ENCODE results near the gene ZNF423. TPM values are rescaled to one million over a fixed set of nuclear protein-coding genes. Genes with fewer than 3 reads are reported as not detected.
A peak's percentile ranks its signal among the peaks of the same experiment; 100 is the strongest.

The ZNF423 gene
- total RNA-seq, 1 donor from 2014 or later, result 0.72 TPM

GRCh38 chr16:49488336-49488735 lies 367.6 kb downstream of the ZNF423 start:
- ATAC-seq, result no peak

DNA sequence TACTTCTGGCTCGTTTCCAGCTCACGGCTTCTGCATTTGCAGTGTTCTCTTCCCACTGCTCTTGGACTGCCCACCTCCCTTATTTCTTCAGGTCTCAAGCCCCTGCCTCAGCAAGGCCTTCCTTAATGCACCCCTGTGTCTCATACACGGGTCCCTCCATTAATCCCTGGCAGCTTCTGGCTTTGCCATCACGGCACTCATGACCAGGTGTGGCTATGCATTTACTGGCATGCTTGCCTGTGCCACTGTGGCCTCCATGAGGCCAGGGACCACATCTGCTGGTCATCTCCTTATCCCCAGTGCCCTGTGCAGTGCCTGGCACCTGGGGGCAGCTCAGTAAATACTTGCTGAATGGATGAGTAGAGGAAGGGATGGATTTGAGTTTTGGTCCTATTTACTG lies 368.2 kb downstream of the ZNF423 start:
- no peak for ATAC-seq

GRCh38 chr16:49486400-49486799 lies 369.5 kb downstream of the ZNF423 start:
- ATAC-seq, result no peak

- no peak for ATAC-seq
These were observed 370.2 kb downstream of the ZNF423 start for GRCh38 chr16:49485663-49486062.

- no peak for ATAC-seq
These were observed 371.0 kb downstream of the ZNF423 start for GRCh38 chr16:49484936-49485335.

GRCh38 chr16:49484451-49484849 lies 371.5 kb downstream of the ZNF423 start:
- ATAC-seq, result peak; percentile 84

GRCh38 chr16:49483651-49484450 lies 372.1 kb downstream of the ZNF423 start:
- ATAC-seq, result no peak

DNA sequence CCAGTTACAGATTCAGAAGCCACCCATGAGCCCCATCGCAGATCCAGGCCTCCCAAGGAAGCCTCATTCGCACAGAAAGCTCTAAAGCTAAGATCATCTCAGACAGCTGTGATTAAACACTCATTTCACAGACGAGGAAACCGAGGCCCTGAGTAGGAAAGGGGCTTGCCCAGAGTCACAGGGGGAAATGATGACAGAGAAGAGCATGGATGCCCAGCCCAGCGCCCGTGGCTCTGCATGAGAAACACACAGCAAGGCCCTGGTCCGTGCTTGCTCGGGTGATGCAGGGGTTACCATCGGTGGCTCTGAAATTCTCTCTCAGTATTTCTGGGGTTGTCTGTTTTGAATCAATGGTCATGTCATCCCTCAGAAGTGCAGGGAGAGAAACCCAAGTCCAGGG lies 372.7 kb downstream of the ZNF423 start:
- ATAC-seq, result no peak

DNA sequence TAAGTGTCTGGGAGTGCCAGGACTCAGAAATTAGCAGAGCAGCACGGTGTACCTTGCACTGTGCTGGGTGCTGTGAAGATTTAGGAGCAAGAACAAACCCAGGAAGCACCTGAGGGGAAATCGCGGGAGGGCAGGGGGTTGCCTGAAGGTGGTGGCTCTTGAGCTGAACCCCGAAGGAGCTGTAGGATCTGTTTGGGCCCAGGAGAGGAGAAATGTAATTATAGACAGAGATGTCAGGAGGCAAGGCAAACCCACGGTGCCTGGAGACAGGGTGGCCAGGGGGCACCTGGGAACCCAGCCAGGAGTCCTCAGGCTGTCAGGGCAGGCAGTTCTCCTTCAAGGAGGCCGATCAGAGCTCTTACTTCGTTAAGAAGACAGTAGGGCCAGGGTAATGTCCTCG lies 373.2 kb downstream of the ZNF423 start:
- no peak for ATAC-seq

DNA sequence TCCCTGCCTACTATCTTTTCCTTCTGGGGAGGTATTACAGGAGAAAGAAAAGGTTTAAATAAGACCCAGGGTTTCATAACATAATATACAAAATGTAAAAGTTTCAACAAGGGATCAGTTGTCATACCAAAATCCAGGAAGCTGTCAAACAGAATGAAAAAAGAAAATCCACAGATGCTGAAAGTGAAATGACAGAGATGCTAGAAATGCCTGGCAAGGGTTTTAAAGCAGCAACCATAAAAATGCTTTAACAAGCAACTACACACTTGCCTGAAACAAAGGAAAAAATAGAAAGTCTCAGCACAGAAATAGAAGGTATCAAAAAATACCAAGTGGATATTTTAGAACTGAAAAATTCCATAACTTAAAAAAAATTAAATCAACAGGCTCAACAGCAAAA lies 377.3 kb downstream of the ZNF423 start:
- no peak for ATAC-seq

- ATAC-seq, result no peak
These were observed 377.8 kb downstream of the ZNF423 start for GRCh38 chr16:49478107-49478506.

DNA sequence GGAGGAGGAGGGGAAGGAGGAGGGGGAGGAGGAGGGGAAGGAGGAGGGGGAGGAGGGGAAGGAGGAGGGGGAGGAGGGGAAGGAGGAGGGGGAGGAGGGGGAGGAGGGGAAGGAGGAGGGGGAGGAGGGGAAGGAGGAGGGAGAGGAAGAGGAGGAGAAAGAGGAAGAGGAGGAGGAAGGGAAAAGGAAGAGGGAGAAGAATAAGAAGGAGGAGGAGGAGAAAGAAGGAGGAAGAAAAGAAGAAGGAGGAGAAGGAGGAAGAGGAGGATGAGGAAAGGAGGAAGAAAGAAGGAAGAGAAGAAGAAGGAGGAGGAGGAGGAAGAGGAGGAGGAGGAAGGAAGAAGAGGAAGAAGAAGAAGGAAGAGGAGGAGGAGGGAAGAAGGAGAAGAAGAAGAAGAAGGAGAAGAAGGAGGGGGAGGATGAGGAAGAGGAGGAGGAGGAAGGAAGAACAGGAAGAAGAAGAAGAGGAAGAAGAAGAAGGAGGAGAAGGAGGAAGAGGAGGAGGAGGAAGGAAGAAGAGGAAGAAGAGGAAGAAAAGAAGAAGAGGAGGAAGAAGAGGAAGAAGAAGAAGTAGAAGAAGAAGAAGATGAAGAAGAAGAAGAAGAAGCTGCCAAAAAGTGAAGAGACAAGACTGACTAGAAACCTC lies 378.5 kb downstream of the ZNF423 start:
- no peak for ATAC-seq

GRCh38 chr16:49474741-49475140 lies 381.2 kb downstream of the ZNF423 start:
- ATAC-seq, result no peak

DNA sequence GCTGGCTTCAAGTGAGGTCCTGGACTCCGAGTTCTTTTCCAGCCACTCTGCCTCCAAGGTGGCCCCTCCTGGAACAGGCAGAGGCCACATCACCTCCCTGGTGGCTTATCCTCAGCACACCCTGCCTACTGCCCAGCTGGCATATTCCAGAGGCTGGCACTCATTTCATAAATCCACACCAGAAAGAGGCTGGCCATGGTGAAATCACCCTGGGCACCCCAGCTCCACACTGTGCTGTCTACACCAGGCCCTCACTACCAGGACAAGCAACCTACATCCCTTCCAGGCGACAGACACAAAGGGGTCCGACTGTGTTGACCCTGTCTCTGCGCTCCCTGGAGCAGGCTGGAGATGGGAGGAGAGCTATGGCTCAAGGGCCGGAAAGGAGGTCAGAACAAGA lies 382.1 kb downstream of the ZNF423 start:
- no peak for ATAC-seq

- ATAC-seq, result no peak
These were observed 382.8 kb downstream of the ZNF423 start for GRCh38 chr16:49473131-49473530.

DNA sequence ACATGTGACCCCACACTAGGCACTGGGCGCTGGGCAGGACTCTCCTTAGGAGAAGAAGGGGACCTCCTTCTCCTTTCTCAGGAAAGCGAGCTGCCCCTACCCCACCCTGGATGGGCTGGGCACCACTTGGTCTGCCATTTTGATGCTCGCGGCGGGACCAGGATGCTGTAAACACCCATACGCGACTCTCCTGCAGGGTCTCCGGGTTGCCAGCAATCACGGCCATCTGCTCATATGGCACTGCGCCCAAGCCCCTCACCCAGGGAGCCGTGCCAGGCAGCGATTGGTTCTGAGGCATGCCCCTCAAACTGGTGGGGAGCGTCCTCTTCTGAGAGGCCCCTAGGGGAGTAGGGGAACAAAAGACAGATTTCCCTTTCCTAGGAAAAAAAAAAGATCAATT lies 383.3 kb downstream of the ZNF423 start:
- ATAC-seq, result no peak

- ATAC-seq, result no peak
These were observed 384.7 kb downstream of the ZNF423 start for GRCh38 chr16:49471038-49471727.

DNA sequence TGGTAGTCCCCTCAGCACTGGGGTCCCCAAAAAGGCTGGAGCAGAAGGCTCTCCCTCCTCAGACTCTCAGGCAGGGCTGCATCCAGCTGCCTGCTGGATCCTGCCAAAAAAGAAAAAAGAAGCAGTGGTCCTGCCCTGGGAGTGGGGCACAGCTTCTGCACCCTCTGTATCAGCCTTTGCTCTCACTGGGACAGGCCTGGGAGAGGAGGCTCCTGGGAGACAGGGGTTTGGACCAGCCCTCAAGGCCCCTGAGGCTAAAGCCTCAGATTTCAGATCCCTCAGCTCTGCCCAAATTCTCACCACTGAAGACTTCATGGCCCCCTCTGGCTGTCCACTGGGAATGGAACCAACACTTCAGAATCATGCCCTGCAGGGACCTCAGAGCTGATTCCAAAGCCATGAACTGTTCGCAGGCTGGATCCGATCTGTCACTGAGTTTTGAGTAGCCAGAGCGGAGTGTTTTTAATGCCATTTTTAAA lies 385.4 kb downstream of the ZNF423 start:
- ATAC-seq, result no peak

DNA sequence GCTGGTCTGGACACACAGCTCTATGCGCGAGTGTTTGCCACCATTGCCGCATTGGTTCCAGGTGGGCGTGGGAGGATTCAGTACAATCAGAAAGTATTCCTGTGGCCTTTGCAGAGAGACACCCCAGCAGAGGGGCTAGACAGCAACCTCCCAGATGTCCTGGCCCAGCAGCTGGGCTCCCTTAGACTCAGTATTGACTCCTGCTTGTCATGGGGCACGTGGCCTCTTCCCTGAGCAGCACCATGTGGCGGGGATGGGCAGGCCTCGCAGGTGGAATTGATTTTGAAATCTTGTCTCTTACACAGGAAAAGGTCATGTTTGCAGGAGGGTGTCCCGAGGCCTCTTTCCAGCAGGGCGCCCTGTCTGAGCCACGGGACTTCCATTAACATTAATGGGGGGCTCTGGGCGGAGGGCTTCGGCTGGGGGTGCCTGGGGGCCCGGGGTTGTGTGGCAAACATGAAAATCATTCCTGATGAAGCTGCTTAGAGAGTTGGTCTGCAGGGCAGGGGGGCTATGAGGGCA lies 385.9 kb downstream of the ZNF423 start:
- no peak for ATAC-seq

- ATAC-seq, result no peak
These were observed 386.6 kb downstream of the ZNF423 start for GRCh38 chr16:49469311-49469670.

- no peak for ATAC-seq
These were observed 387.2 kb downstream of the ZNF423 start for GRCh38 chr16:49468611-49469310.

DNA sequence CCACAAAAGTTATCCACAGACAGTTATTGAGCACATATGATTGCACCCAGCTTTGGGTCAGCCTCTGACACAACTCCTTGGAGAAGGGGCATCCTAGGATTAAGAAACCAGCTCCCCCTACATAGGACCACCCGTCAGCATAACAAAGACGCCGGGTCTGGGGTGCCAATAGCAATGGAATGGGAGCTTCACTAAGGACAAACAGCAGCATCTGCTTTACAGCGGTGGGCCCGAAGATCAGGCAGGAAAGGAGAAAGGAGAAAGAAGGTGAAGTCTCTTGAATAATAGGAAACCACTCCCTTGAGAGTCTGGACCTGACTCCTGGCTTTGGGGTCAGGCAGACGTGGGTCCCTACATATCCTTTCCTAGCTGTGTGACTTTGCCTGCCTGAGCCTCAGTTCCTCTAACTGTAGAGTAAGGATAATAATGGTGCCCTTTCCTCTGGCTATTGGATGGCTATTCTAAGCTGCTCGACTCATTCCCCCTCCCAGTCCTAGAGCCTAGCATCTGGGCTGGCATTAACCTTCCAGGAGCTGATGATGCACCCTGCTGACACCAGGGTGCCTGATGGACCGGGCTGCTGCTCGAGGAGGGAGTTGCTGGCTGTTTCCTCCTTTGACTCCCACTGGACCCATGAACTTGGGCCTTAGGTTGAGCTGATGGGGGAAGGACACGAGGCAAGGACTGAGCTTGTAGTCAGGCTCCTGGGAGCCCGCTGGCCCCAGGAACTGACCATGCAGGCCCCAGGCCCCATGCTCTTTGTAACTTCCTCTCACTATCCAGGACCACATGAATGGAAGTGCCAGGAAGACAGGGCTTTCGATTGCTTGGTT lies 388.2 kb downstream of the ZNF423 start:
- ATAC-seq, result no peak
